AG04449 (cell line): Measurements from ENCODE around the gene OSTN.

Experiments used
- CTCF ChIA-PET: fragments of 350-600 bp; formaldehyde crosslinking; extraction: SDS; loops from one replicate; lab custom pipeline; 2021; ENCODE audit warnings: antibody characterized with exemption; lab: Yijun Ruan, JAX
- POLR2A ChIA-PET: fragments of 400-600, 350-600 bp; formaldehyde crosslinking; extraction: SDS; loops from one replicate; lab custom pipeline; 2020; ENCODE audit warnings: antibody characterized with exemption, inconsistent platforms; lab: Yijun Ruan, JAX
- DNase-seq: peaks from one replicate; pipeline ENCODE4 v3.0.0-alpha.2; 2010; ENCODE audit warnings: low read depth, low spot score
- H3K4me3 ChIP-seq: 2 replicates; pipeline ENCODE4 v1.5.1; 2011; ENCODE audit warnings: low read depth, mild to moderate bottlenecking, control low read depth, low read length
- CTCF ChIP-seq: IDR thresholded peaks from one replicate; pipeline ENCODE4 v1.5.1; 2011; ENCODE audit warnings: mild to moderate bottlenecking, moderate library complexity, low read length, control low read depth, inconsistent platforms; ENCODE audit not compliant: insufficient read depth; ENCODE audit errors: missing control alignments

The OSTN gene

GRCh38 chr3:191220908-191221307 is 21.9 kb downstream of the OSTN start:
- DNase-seq: no peak
- POLR2A ChIA-PET: interaction anchor here (0.6 kb wide), 1 partner anchor 108 kb away, joined by 3 read pairs; the partner anchor contains the start of gene CCDC50
- CTCF ChIA-PET: no interaction called here
- H3K4me3 ChIP-seq: no peak overlapping the region
- no peak for TF ChIP-seq CTCF

DNA sequence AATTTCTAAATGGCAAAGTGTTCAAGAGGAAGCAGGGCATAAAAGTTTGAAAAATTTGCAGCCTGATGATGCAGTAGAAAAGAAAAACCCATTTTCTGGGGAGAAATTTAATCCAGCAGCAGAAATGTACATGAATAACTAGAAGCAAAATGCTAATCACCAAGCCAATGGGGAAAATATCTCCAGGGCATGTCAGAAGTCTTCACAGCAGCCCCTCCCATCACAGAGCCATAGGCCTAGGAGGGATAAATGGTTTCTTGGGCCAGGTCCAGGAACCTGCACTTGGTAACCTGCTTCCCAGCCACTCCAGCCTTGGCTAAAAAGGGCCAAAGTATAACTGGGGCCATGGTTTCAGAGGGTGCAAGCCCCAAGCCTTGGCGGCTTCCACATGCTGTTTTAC is 22.6 kb downstream of the OSTN start:
- POLR2A ChIA-PET: no interaction called here
- CTCF ChIA-PET: no interaction called here
- no peak for TF ChIP-seq CTCF

DNA sequence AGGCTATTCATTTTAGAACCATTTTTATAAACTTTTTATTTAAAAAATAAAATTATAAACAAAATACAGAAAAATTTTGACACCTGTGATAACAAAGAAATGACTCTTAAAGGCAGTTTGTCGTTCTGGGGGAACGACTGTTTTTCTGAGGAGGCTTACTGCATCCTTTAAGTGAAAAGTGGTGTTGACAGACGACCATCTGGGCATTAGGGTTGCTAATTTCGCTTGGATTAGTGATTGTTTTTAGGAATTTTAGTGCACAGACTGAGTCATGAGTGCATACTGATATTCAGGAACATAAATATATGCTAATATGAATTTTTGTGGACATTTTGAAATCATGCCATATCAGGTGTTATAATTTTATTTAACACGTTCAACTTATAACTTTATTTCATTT is 28.5 kb downstream of the OSTN start:
- H3K4me3 ChIP-seq: no peak overlapping the region
- TF ChIP-seq CTCF: no peak
- POLR2A ChIA-PET: no interaction called here
- DNase-seq: no peak
- CTCF ChIA-PET: no interaction called here

More for the DNA sequence above, 22.6 kb downstream of the OSTN start:
- H3K4me3 ChIP-seq: no peak overlapping the region
- no peak for DNase-seq

DNA sequence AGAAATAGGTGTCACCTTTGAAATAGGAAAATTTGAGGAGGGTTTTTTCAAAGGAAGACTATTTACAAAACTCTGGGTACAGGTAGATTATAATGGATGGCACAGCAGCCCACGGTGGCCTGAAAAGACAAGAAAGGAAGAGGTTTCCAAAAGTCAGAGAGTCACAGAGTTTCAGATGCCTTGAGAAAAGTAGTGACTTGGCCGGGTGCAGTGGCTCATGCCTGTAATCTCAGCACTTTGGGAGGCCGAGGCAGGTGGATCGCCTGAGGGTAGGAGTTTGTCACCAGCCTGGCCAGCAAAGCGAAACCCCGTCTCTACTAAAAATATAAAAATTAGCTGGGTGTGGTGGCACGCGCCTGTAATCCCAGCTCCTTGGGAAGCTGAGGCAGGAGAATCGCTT is 35.2 kb downstream of the OSTN start:
- ChIA-PET POLR2A (no interaction called here), CTCF (interaction anchor here (1.5 kb wide), 1 partner anchor 10 kb away, joined by 8 read pairs; no protein-coding TSS in a partner anchor)
- H3K4me3 ChIP-seq: no peak overlapping the region
- TF ChIP-seq CTCF: no peak
- no peak for DNase-seq

DNA sequence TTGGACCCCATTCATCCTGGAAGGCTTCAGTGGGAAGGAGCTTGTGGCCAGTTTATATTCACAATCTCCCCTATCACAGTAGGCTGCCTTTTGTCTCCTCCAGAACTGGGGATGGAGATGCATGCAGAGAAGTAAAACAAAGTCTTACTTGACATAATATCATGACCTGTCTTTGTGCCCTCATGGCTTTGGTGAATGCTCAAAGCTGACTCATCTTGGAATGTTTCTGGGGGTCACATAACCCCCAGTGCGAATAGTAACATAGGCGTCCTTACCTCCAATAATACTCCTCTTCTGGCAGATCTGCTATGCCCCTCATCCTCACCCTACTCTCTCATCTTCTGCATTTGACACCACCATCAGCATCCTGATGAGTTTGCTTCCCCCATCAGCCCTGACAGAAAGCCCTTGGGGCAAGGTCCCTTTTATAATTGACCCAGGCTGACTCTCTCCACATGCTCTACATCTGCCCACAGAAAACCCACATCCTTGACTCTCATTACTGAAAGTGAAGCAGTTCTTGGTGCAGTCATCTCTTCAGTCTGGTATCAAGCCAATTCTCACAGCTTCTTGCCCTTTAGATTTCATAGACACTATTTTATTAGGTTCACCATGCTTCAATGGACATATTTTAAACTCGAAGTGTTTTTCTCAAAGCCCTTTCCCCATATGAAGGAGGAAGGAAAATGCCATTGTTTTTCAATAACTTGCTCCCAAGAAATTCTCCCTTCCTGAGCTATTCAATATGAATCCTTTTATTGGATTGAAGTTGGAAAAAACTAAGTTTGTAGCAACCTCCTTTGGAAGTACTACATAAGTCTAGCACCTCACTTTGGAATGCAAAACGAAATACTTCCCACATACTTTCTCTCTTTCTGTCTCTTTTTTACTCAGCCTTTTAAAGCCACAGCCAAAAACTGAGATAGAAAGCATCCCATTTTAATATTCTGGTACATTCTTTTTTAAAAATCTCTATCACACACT is 36.6 kb downstream of the OSTN start:
- TF ChIP-seq CTCF: no peak
- ChIA-PET POLR2A (interaction anchor here (0.6 kb wide), 1 partner anchor 178 kb away, joined by 3 read pairs; no protein-coding TSS in a partner anchor), CTCF (interaction anchor here (0.9 to 1.5 kb wide), 2 partner anchors 9 to 148 kb away, joined by 3 to 8 read pairs; no protein-coding TSS in a partner anchor)
- no peak overlapping the region for H3K4me3 ChIP-seq
- no peak for DNase-seq

GRCh38 chr3:191236646-191237045 is 37.6 kb downstream of the OSTN start:
- ChIA-PET POLR2A (no interaction called here), CTCF (no interaction called here)
- TF ChIP-seq CTCF: no peak
- peak; percentile 68 for DNase-seq
- no peak overlapping the region for H3K4me3 ChIP-seq
